GM18520 (cell line): Measurements from ENCODE around the gene CGB3.
"Not testable (repeated sequence)": the region's sequence is repeated elsewhere in the genome, so short reads cannot be mapped to it uniquely, and the experiment has no call there.

ENCODE experiments used
- ATAC-seq: cut with Tn5 transposase; IDR thresholded peaks from one replicate; pipeline ENCODE4 v1.9.1; 2021; ENCODE audit not compliant: unreplicated experiment

Gene CGB3

GRCh38 chr19:49024233-49024632, at the start of gene CGB3:
TSS of gene CGB3 (minus strand) at chr19:49024333. CDS start at chr19:49023971, 362 bp downstream.
- not testable (repeated sequence) for ATAC-seq

DNA sequence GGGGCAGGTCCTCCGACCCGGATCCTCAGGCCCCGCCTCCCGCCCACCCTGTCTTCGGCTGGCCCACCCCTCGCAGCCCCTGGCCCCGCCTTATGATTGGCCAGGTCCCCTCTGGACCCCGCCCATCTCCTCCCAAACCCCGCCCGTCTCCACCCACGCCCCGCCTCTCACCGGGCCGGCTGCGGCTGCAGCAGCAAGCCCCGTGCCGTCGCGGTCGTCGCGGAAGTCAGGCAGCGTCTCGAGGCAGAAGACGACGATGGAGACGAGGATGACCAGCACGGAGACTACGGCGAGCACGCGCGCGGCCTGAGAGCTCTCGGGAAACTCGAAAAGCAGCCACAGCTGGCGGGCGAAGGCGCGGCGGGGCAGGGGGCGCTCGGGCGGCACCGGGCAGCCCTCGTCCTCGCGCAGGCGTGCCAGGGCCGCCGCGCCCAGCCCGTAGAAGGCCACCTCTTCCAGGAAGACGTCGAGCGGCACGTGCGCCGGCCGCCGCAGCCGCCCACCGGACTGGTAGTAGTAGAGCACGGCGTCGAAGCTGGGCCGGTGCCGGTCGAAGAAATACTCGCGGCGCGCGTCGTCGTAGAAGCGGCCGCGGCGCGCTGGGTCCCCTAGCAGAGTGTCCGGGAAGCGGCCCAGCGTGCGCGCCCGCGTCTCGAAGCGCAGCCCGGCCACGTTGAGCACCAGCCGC, 47.9 kb upstream of the CGB3 start:
- no peak for ATAC-seq

DNA sequence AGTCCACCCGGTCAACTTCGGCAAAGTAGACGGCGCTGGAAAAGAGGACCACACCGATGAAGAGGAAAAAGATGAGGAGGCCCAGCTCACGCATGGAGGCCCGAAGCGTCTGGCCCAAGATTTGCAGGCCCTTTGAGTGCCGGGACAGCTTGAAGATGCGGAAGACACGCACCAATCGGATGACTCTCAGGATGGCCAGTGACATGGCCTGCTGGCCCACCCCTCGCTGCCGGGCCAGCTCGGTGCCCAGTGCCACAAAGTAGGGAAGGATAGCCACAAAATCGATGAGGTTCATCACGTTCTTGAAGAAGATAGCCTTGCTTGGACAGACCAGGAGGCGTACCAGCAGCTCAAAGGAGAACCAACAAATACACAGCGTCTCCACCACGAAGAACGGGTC, 46.3 kb upstream of the CGB3 start:
- no peak for ATAC-seq

DNA sequence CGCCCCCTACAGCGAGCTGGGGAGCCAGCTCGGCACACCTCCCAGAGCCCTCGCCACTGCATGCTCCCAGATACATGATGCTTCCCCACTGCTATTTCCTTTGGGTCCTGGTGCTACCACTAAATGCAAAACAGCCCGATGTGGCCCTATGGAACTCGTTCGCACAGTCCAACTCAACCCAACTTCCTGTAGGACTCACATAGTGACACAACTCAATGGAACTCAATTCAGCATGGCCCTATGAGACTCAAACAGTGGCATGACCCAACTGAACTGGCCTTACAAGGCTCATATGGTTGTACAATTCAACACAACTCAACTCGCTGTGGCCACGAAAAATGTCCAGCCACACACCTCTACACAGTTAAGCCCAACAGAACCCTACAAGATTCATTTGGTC, 44.9 kb upstream of the CGB3 start:
- ATAC-seq: no peak

GRCh38 chr19:49067554-49067953, 43.4 kb upstream of the CGB3 start:
- no peak for ATAC-seq

GRCh38 chr19:49065905-49066512, 41.9 kb upstream of the CGB3 start:
- no peak for ATAC-seq

DNA sequence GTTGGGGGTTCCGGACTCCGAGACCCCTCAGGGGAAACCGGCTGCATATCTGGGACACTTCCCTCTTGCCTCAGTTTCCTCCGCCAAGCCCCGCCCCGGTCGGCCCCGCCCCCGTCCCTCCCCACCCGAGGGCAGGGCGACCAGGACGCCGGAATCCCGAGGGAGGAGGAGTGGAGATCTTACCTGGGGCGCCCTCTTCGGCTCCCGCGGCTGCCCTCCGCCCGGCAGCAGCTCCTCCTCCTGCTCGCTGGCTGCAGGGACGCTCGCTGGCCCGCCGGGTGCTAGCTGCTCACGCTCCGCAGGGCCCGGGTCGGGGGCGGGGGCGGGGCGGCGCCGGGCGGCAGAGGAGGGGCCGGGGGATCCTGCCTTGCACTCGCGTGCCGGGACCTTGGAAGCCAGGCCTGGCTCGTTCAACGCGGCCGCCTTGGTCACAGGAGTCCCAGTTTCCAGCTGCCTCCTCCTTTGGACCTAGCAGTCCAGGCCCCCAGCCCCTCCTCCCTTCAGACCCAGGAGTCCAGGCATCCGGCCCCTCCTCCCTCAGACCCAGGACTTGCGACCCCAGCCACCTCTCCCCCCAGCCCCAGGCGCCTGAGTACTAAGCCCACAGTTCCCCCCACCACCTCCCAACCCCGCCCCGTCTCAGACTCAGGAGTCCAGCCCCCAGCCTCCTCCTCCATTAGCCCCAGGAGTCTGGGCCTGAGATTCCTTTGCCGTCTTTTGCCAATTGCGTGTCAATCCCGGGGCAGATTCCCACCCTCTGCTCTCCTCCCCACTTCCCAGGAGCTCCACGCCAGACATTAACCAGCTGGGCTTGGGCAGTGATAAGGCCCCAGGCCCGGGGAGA, 40.9 kb upstream of the CGB3 start, which contains the start of gene NTF4:
Gene NTF4 (minus strand): TSS at position 51 of the 844 bp plus-strand sequence. CDS start 2,821 bp downstream, outside the sequence.
- no peak for ATAC-seq

DNA sequence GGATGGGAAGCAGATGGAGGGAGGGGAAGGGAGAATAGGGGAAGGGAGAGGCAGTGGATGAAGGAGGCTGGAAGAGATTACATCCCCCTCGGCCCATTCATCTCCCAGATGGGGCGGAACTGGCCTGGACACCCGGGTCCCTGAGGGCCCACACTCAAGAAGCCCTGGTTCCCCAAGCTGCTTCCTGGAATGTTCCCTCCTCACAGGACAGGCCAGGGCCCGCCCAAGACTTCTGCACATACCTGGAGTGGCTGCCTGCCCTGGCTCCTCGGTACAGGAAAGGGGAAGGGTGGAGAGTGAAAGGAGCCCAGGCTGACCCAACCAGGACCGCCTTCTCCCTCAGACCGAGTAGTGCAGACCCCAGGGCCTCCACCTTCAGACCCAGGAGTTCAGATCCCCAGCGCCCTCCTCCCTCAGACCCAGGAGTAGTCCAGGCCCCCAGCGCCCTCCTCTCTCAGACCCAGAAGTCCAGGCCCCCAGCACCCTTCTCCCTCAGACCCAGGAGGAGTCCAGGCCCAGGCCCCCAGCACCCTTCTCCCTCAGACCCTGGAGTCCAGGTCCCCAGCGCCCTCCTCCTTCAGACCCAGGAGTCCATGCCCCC, 40.0 kb upstream of the CGB3 start:
- ATAC-seq: no peak

GRCh38 chr19:49061445-49061844, 37.3 kb upstream of the CGB3 start:
- no peak for ATAC-seq

- ATAC-seq: no peak
Measured at GRCh38 chr19:49061000-49061399, 36.9 kb upstream of the CGB3 start.

GRCh38 chr19:49059053-49059452, 34.9 kb upstream of the CGB3 start:
- ATAC-seq: no peak

- ATAC-seq: no peak
Measured at GRCh38 chr19:49058562-49058961, 34.4 kb upstream of the CGB3 start.

- ATAC-seq: no peak
Measured at GRCh38 chr19:49057636-49058234, 33.6 kb upstream of the CGB3 start, which contains the start of gene CGB7. TSS of gene CGB7 (minus strand) at chr19:49057749. CDS start at chr19:49055375, 2,374 bp downstream.

DNA sequence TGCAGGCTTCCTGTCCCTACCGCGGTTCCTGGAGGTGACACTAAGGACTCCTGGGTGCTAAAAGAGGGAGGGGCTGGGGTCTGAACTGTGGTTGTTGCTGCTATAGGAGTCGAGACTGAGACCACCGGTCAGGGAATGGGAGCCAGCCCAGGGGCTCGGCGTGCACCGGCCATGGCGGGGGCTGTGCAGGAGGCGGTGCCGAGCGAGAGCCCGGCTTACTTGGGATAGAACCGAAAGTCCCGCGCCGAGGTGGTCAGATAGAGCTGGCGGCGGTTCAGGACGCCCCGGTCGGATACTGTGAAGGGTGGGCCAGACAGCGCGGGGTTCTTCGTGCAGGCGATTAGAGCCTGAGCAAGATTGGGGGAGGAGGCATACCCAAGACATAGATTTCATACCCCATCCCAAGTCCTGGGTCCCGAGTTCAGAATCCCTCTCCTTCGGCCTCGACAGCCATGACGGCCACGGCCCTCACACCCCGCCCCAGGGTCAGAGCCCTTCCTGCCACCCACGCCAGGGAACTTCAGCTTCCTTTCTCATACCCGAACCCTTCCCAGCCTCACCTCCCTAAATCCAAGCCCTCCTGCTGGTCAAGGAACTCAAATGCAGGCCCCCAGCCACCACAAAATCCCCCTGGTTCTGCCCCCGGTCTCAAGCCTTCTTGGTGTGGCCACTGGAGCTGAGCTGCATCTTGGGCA, 32.9 kb upstream of the CGB3 start:
- ATAC-seq: not testable (repeated sequence)

GRCh38 chr19:49056101-49056901, 32.2 kb upstream of the CGB3 start:
- no peak for ATAC-seq

DNA sequence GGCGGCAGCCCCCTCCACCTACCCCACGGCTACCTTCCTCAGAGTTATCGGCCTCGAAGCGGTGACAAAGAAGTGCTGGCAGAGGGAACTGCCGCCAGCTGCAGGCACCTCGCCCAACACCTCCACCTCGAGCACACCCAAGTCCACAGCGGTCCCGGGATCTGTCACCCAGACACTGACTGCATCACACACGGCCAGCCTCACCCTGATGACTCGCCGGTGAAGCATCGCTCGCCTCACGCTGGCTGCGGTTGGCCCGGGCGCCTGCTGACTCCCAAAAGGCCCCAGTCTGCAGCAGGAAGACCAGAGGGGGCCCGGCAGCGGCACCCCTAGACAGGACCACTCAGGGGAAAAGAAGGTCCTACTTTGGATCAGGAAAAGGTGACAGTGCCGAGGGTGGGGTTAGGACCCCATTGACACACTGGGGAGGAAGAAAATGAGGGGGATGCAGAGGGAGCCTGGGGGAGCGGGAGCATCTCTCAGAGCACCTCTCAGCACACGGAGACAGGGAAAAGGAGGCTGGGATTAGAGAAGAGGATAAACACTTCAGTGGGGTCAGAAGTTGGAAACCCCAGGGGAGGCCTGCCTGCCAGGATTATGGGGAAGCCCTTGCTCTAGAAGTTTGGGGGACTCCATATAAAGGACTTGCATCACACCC, 26.4 kb upstream of the CGB3 start:
- not testable (repeated sequence) for ATAC-seq

- ATAC-seq: not testable (repeated sequence)
Measured at GRCh38 chr19:49049834-49050233, 25.7 kb upstream of the CGB3 start.

GRCh38 chr19:49049011-49049410, 24.9 kb upstream of the CGB3 start, which contains the start of gene CGB8:
TSS of gene CGB8 (minus strand) at chr19:49049111. CDS start at chr19:49048739, 372 bp downstream.
- ATAC-seq: not testable (repeated sequence)

- ATAC-seq: not testable (repeated sequence)
Measured at GRCh38 chr19:49043548-49043947, 19.4 kb upstream of the CGB3 start, which contains the start of gene CGB5. TSS of gene CGB5 (plus strand) at chr19:49043848. CDS start at chr19:49044210, 362 bp downstream.
